Kidney capillary endothelial cell (primary cell): ENCODE measurements around the gene ABHD12B.
A peak's percentile ranks its signal among the peaks of the same experiment; 100 is the strongest.
"Not testable (repeated sequence)": the region's sequence is repeated elsewhere in the genome, so short reads cannot be mapped to it uniquely, and the experiment has no call there.

Experiments
- DNase-seq: peaks from one replicate; pipeline ENCODE4 v3.0.0-alpha.2; 2018; ENCODE audit warnings: low spot score

The ABHD12B gene

GRCh38 chr14:50897005-50897404 lies 25.2 kb downstream of the ABHD12B start:
- not testable (repeated sequence) for DNase-seq

DNA sequence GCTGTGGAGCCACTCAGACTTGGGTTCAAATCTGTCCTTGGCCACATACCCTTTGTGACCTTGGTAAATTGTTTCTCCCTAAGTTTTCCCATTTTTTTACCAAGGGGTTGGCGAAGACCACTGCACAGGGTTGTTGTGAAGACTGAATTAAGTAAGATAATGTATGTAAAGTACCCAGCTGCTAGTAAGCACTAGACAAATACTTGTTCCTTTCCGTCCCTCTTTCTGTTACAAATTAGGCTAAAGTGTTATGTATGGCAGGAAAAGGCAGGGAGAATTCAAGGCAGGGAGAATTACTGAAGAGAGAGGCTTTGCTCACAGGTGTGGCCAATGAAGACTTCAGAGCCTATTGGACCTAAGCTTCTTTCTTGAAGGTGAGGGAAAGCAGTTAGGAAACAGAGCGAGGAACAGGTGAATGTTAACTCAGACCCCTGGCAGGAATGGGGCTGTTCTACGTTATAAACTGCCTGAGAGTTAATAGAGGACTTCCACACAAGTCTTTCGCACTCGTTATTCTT lies 25.9 kb downstream of the ABHD12B start:
- DNase-seq = no peak

DNA sequence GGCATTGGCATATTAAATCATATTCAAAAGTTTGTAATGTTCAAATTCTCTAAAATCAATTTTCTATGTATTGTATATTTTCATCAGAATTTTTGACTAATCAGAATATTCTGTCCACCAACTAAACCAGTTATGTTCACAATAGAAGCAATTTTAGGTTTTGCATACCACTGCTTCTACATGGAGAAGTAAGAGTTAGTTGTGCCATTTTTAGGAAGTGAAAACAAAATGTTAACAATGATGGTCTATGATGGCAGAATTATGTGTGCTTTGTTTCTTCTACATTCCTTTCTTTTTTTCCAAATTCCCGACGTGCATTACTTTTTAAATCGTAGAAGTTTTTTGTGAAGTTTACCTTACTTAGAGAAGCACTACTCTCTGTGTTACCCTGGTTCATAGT lies 29.5 kb downstream of the ABHD12B start:
- no peak for DNase-seq

GRCh38 chr14:50904719-50905118 lies 32.9 kb downstream of the ABHD12B start:
- DNase-seq = no peak

DNA sequence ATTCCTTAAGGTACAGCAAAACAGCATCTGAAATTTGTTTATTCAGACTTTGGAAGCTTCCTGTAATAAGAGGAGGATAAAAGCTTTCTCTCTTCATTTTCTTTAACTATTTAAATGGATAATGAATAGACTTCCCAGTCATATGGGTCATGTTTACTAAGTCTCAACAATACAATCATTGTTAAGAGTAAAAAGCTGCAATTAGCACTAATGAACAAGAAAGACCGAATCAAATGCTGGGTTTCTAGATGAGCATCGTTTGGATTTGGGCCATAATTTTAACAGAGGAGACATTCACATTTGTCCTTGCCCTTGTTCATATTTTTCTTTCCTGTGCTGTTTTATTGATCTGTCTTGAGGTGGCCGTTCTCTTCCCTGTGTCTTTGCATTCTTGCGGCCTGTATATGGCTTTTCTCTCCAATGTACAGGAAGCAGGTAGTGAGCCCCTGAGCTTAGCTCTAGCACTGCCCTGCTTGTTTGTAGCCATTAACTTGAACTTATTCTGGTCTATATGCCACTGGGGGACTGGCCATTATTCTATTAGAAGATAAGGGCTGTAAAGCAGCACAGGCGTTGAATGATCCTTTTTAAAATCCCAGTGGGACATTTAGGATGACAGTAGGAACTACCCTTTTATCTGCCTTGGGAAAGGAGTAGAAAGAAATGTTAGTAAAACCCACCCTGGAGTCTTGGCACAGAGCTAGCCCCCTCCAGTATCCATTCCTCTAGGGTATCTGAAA lies 34.6 kb downstream of the ABHD12B start:
- no peak for DNase-seq

DNA sequence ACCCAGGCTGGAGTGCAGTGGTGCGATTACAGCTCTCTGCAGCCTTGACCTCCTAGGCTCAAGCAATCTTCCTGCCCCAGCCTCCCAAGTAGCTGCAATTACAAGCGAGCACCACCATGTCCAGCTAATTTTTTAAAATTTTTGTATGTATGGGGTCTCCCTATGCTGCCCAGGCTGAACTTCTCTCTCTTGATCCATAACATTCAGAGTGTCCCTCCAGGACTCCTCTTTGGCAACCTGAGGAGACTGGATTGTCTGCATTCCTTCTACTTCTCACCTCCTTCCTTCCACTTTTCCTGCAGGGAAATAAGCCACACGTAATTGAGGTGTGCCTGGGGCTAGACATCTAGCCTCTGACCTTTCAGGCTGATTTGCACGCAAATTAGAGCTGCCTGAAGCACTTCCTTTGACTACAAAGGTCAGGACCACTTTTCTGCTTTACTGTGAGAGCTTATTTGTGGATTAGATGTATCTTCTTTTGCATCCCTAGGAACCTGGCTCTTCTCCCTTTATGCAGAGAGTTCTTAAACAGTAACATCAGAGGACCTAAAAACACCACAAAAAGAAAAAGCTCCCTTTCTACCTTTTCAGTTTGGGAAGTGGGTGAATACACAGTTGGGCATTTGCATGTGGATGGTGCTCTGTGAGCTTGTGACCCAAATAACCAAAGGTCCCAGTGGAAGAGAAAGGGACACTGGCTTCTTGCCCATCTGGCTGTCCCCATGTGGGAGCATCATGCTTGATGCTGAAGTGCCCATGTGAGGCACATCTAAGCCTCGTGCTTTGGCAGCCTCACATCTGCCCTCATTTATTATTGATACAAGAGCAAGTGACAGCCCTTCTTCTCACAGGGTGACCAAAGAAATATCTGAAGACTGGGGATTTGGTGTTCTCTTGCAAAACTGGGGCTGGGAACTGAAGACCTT lies 38.9 kb downstream of the ABHD12B start:
- no peak for DNase-seq

GRCh38 chr14:50917449-50917848 lies 45.6 kb downstream of the ABHD12B start:
- DNase-seq = no peak

- not testable (repeated sequence) for DNase-seq
Observed at GRCh38 chr14:50919524-50919923, 47.7 kb downstream of the ABHD12B start.

DNA sequence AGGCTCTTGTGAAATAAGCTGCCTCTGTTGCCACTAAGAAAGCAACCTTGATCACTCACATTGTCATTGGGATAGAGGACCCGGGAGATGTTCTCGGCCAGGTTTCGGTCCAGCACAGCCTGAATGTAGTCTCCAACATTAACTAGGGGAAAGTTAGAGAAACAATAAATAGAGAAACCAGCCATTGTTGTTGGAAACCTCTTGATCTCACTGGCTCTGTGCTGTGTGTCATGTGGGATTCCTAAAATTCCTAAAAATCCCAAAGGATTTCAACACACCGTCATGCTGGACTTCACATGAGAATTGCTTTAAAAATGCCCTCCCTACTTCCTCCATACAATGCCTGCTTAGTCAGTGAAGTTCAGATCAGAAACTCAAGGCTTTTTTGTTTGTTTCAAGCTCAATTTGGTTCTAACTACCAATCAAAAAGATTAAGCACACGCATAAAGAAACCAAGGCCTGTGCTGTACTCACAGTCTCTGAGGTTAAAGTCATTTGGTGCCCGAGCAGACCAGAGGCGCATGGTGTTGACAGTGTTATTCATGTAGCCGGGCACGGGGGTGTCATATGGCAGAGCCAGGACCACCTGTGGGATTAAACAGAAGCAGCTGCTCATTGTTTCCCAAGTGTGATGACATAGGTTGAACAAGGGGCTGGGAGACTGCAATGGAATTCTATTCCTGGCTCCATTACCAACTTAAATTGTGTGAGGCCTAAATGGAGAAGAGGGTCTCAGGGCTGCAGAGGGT lies 48.8 kb downstream of the ABHD12B start:
- peak; percentile 68 for DNase-seq

DNA sequence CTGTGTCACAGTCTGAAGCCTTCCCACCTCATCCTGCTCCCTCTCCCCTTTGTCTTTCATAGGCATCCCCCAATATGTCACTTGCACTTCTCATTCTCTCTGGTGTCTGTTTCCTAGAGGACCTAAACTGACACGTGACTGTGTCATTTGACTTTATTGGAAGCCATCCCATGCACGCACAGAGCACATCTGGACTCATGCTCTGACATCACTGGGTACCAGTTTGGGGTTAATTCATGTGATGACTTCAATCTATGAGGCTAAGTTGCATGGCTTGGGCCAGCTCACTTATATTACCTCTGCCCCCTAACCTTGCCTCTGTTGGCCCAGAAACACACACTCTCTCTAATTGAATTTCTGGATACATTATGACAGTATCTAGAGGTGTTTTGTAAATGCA lies 51.0 kb downstream of the ABHD12B start:
- no peak for DNase-seq

- no peak for DNase-seq
Observed at GRCh38 chr14:50924236-50924635, 52.4 kb downstream of the ABHD12B start.

DNA sequence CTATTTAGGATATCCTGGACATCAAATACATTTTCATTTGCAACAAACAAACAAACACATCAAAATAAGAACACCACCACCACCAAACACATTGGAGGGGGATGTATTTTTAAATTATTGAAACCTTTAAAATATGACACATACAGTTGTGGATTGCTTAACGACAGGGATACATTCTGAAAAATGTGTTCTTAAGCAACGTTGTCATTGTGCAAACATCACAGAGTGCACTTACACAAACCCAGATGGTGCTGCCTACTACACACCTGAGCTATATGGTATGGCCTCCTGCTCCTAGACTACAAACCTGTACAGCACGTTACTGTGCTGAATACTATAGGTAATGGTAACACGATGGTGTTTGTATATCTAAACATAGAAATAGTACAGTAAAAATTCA lies 53.0 kb downstream of the ABHD12B start:
- no peak for DNase-seq

GRCh38 chr14:50926851-50927386 lies 55.1 kb downstream of the ABHD12B start:
- DNase-seq = peak; percentile 47

GRCh38 chr14:50928002-50928635 lies 56.3 kb downstream of the ABHD12B start:
- no peak for DNase-seq

GRCh38 chr14:50929506-50929905 lies 57.7 kb downstream of the ABHD12B start:
- DNase-seq = no peak

- DNase-seq = no peak
Observed at GRCh38 chr14:50931559-50931958, 59.7 kb downstream of the ABHD12B start.

DNA sequence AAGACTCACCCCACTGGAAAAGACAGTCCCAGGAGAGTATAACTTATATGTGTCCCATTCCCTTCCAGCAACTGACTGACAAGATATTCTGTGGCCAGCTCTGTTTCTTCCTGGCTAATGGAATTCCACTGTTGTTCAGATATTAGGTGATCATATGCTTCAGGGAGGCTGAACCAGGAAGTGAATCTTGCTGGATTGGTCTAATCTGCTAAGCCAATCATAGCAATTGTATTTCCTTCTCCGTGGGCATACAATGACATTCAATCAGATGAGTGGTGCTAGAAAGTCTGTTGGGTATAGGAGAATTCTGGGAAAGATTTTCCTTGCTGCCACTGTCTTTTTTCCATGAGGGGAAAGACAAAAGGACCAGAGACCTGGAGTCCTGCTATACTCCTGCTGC lies 60.3 kb downstream of the ABHD12B start:
- DNase-seq = no peak

DNA sequence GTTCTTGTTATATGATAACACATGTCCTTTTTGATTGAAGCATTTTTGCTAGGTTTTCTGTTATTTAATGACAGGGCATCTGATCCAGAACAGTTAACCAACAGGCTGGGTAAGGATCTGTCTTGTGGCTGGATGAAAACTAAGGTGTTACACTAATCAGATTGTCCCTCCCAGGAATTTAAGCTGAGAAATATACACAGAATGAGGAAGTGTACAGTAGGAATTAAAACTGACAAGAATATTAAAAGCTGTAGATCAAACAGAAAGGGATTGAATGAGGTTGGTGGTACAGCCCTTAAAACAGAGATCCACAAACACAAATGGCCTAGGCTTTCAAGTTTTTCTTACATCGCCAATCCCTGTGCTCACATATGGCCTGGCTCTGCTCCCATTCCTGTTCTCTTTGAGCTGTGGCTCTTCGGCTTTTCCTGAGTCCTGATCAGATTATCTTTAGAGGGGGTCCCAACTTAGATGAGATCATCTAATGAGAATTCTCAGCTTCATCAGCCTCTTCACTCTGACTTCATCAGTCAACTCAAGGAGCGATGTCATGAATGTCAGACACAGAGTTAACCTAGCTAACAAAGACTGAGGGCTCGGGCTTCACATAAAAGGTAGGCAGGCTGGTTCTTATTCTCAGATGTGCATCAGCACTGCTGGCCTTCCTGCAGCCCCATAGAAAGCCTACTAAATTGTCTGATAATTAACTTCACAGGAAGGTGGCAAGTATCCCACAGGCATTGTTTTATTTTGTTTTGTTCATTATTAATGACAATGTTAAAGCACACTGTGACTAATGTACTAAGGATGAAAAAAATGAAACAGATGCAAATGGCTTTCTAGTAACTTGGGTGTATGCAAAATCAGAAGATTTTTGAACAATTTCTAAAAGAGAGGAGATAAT lies 61.0 kb downstream of the ABHD12B start:
- no peak for DNase-seq

- DNase-seq = no peak
Observed at GRCh38 chr14:50935126-50936015, 63.5 kb downstream of the ABHD12B start.

DNA sequence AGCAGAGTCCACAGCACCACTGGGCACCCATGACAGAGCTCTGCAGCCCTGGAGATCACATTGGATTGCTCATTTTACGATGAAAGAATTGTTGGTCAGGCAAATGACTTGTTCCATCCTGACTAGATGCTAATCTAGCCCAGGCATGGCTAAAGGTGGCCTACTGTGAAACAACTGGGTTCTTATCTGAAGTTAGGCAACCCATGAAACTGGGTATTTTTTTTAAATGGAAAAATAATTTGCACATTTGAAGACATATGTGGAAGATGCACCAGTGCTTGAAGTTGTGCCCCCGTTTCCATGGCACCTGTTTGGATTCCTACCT lies 64.1 kb downstream of the ABHD12B start:
- DNase-seq = no peak
